HG02884 (cell line): Measurements from ENCODE around the gene STARD3.
"Not testable (repeated sequence)": the region's sequence is repeated elsewhere in the genome, so short reads cannot be mapped to it uniquely, and the experiment has no call there.

Experiments used
- ATAC-seq: cut with Tn5 transposase; IDR thresholded peaks from one replicate; pipeline ENCODE4 v1.9.1; 2021; ENCODE audit warnings: mild to moderate bottlenecking, moderate library complexity; ENCODE audit not compliant: unreplicated experiment

Gene STARD3

GRCh38 chr17:39636927-39637736 lies at the start of gene STARD3:
Gene STARD3 (plus strand): TSS chr17:39637144. CDS start chr17:39653532, 16,388 bp downstream.
- ATAC-seq = no peak

- ATAC-seq = not testable (repeated sequence)
Observed at GRCh38 chr17:39590180-39590579, 46.8 kb upstream of the STARD3 start.

- no peak for ATAC-seq
Observed at GRCh38 chr17:39591958-39592954, 44.7 kb upstream of the STARD3 start.

- ATAC-seq = no peak
Observed at GRCh38 chr17:39593371-39593770, 43.6 kb upstream of the STARD3 start.

GRCh38 chr17:39595294-39595693 lies 41.6 kb upstream of the STARD3 start:
- no peak for ATAC-seq

- no peak for ATAC-seq
Observed at GRCh38 chr17:39595928-39596510, 40.9 kb upstream of the STARD3 start.

GRCh38 chr17:39596543-39597267 lies 40.2 kb upstream of the STARD3 start:
- ATAC-seq = no peak

GRCh38 chr17:39597372-39598046 lies 39.4 kb upstream of the STARD3 start:
- ATAC-seq = no peak

- no peak for ATAC-seq
Observed at GRCh38 chr17:39598047-39598481, 38.9 kb upstream of the STARD3 start.

GRCh38 chr17:39598630-39599003 lies 38.3 kb upstream of the STARD3 start:
- no peak for ATAC-seq

- no peak for ATAC-seq
Observed at GRCh38 chr17:39599004-39599664, 37.8 kb upstream of the STARD3 start.

GRCh38 chr17:39599665-39600231 lies 37.2 kb upstream of the STARD3 start:
- ATAC-seq = no peak

GRCh38 chr17:39600288-39600996 lies 36.5 kb upstream of the STARD3 start:
- no peak for ATAC-seq

- no peak for ATAC-seq
Observed at GRCh38 chr17:39600997-39601597, 35.8 kb upstream of the STARD3 start.

GRCh38 chr17:39601758-39602532 lies 35.0 kb upstream of the STARD3 start:
- no peak for ATAC-seq

GRCh38 chr17:39602533-39603303 lies 34.2 kb upstream of the STARD3 start:
- ATAC-seq = no peak
